ENCODE results near the gene PAPLN.

DNA sequence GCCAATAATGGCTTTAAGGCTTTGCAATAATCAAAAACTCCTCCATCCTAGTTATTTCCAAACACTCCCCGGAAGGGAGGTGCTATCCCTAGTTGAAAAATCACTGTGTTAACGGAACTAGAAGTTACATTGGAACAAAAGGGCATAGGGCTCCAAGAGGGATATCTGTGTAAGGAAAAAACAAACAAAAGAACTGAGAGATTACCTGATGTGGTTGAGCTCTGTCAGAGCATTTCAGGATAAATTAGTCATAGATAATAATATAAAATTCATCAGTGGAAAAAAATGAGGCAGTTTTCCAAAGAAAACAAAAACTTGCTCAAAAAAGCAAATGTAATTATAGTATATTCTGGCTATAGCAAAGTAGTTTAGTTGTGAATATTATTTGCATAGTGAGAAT is 27.4 kb upstream of the PAPLN start:
- TF ChIP-seq SIN3A (IDR thresholded peaks at IDR 0.05; ENCODE audit: borderline replicate concordance, insufficient read depth, low read depth, low read length) (no peak), POLR2AphosphoS5 (IDR thresholded peaks at IDR 0.05; ENCODE audit: low read depth, low read length) (no peak), TCF7L2 (IDR thresholded peaks at IDR 0.05; ENCODE audit: low read depth, low read length) (no peak)
- TF ChIP-seq, protein P1, sequence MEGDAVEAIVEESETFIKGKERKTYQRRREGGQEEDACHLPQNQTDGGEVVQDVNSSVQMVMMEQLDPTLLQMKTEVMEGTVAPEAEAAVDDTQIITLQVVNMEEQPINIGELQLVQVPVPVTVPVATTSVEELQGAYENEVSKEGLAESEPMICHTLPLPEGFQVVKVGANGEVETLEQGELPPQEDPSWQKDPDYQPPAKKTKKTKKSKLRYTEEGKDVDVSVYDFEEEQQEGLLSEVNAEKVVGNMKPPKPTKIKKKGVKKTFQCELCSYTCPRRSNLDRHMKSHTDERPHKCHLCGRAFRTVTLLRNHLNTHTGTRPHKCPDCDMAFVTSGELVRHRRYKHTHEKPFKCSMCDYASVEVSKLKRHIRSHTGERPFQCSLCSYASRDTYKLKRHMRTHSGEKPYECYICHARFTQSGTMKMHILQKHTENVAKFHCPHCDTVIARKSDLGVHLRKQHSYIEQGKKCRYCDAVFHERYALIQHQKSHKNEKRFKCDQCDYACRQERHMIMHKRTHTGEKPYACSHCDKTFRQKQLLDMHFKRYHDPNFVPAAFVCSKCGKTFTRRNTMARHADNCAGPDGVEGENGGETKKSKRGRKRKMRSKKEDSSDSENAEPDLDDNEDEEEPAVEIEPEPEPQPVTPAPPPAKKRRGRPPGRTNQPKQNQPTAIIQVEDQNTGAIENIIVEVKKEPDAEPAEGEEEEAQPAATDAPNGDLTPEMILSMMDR (IDR thresholded peaks at IDR 0.05), result no peak
- TF ChIP-seq, protein P2, sequence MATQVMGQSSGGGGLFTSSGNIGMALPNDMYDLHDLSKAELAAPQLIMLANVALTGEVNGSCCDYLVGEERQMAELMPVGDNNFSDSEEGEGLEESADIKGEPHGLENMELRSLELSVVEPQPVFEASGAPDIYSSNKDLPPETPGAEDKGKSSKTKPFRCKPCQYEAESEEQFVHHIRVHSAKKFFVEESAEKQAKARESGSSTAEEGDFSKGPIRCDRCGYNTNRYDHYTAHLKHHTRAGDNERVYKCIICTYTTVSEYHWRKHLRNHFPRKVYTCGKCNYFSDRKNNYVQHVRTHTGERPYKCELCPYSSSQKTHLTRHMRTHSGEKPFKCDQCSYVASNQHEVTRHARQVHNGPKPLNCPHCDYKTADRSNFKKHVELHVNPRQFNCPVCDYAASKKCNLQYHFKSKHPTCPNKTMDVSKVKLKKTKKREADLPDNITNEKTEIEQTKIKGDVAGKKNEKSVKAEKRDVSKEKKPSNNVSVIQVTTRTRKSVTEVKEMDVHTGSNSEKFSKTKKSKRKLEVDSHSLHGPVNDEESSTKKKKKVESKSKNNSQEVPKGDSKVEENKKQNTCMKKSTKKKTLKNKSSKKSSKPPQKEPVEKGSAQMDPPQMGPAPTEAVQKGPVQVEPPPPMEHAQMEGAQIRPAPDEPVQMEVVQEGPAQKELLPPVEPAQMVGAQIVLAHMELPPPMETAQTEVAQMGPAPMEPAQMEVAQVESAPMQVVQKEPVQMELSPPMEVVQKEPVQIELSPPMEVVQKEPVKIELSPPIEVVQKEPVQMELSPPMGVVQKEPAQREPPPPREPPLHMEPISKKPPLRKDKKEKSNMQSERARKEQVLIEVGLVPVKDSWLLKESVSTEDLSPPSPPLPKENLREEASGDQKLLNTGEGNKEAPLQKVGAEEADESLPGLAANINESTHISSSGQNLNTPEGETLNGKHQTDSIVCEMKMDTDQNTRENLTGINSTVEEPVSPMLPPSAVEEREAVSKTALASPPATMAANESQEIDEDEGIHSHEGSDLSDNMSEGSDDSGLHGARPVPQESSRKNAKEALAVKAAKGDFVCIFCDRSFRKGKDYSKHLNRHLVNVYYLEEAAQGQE (IDR thresholded peaks at IDR 0.05; ENCODE audit: insufficient read depth in 1 of 2, low read depth in 2 of 2, low read length in 1 of 2), result no peak
